K562 treated with DMSO at 1 percent for 4 hours (cell line): ENCODE results near the gene NMRK1. TPM values are rescaled to one million over a fixed set of nuclear protein-coding genes. Genes with fewer than 3 reads are reported as not detected.

Experiments used
- total RNA-seq: library from RNA; unstranded; fragments of 300-600 nt; gene quantifications from 2 replicates; pipeline ENCODE4 v1.2.3, GENCODE V29; 2022; ENCODE audit not compliant: insufficient read depth

Gene NMRK1
- 1.8 and 8.6 TPM in 2 replicates for total RNA-seq

GRCh38 chr9:75087824-75088645 is at the start of gene NMRK1, which contains the start of gene OSTF1:
Gene NMRK1, minus strand, starts transcription at chr9:75088155. Its CDS starts 5,040 bp downstream, at chr9:75083115.
Gene OSTF1, plus strand, starts transcription at chr9:75088514. Its CDS starts 179 bp downstream, at chr9:75088693.

Other genes with a start within 250 kb of the NMRK1 start
- not detected in 2 replicates for gene TRPM6, start 200.2 kb downstream of the NMRK1 start, total RNA-seq
- 25.8 and 29.4 TPM in 2 replicates for gene C9orf40, start 135.2 kb downstream of the NMRK1 start, total RNA-seq
- 2.8 and 3.8 TPM in 2 replicates for gene CARNMT1, start 59.9 kb downstream of the NMRK1 start, total RNA-seq
- 33.9 and 34.1 TPM in 2 replicates for gene OSTF1, start 359 bp upstream of the NMRK1 start, total RNA-seq